BLaER1 (cell line): Measurements from ENCODE around the gene SHBG.
"Not testable (repeated sequence)": the region's sequence is repeated elsewhere in the genome, so short reads cannot be mapped to it uniquely, and the experiment has no call there.

Source experiments
- H3K27ac ChIP-seq: shearing (Covaris generic); formaldehyde crosslinking; 2 replicates; pipeline ENCODE4 v1.8.1; 2022
- H3K27me3 ChIP-seq: shearing (Covaris generic); formaldehyde crosslinking; 2 replicates; pipeline ENCODE4 v1.8.1; 2022
- H3K36me3 ChIP-seq: shearing (Covaris generic); formaldehyde crosslinking; 2 replicates; pipeline ENCODE4 v1.8.1; 2022
- H3K4me1 ChIP-seq: shearing (Covaris generic); formaldehyde crosslinking; 2 replicates; pipeline ENCODE4 v1.8.1; 2022
- H3K4me2 ChIP-seq: shearing (Covaris generic); formaldehyde crosslinking; 2 replicates; pipeline ENCODE4 v1.8.1; 2022
- H3K4me3 ChIP-seq: shearing (Covaris generic); formaldehyde crosslinking; 2 replicates; pipeline ENCODE4 v1.8.1; 2022
- H3K9ac ChIP-seq: shearing (Covaris generic); formaldehyde crosslinking; 2 replicates; pipeline ENCODE4 v1.8.1; 2022
- H3K9me3 ChIP-seq: shearing (Covaris generic); formaldehyde crosslinking; 2 replicates; pipeline ENCODE4 v1.8.1; 2022
- H4K20me1 ChIP-seq: shearing (Covaris generic); formaldehyde crosslinking; 2 replicates; pipeline ENCODE4 v1.8.1; 2022
- Cebpa-rat ChIP-seq: shearing (Covaris generic); IDR thresholded peaks from 2 replicates; pipeline ENCODE4 v1.8.1; 2022

Gene SHBG

DNA sequence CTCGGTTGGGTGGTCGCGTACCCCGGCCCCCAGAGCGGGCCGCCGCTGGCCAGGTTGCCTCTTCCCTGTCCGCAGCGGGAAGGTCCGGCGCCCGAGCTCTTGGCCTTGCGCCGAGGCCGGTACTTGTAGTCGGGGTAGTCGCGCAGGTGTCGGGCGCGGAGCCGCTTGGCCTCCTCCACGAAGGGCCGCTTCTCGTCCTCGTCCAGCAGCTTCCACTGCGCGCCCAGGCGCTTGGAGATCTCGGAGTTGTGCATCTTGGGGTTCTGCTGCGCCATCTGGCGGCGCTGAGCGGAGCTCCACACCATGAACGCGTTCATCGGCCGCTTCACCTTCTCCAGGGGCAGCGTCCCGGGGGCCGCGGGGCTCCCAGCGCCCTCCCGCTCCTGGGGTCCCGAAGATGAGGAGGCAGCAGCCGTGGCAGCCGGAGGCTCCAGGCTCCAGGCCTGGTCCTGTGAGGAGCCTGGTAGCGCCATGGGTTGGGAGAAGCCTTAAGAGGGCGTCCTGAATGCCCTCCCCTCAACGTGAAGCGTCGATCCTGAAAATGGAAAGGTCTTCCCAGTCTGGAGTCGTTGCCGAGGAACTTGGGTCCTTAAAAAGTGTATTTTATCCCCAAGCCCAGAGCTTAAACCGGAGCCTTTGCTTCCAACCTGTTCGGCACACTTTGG is 40.6 kb upstream of the SHBG start:
- H3K9me3 ChIP-seq: no peaks in the 10 kb centered on the region
- peak overlapping the region; percentile 68 for H3K4me2 ChIP-seq
- peaks cover 13% of the 10 kb centered on the region; the same call in 1 of the 2 replicates for H4K20me1 ChIP-seq
- H3K9ac ChIP-seq: peak overlapping the region; percentile 22; the same call in 1 of the 2 replicates
- H3K4me1 ChIP-seq: peaks cover 34% of the 10 kb centered on the region
- H3K27me3 ChIP-seq: no peaks in the 10 kb centered on the region
- H3K4me3 ChIP-seq: no peak overlapping the region
- 0 out of 2 replicates have a peak overlapping the region, but pooled peaks have one; percentile 10 for H3K27ac ChIP-seq
- no peak for TF ChIP-seq Cebpa-rat
- peaks cover 78% of the 10 kb centered on the region for H3K36me3 ChIP-seq

DNA sequence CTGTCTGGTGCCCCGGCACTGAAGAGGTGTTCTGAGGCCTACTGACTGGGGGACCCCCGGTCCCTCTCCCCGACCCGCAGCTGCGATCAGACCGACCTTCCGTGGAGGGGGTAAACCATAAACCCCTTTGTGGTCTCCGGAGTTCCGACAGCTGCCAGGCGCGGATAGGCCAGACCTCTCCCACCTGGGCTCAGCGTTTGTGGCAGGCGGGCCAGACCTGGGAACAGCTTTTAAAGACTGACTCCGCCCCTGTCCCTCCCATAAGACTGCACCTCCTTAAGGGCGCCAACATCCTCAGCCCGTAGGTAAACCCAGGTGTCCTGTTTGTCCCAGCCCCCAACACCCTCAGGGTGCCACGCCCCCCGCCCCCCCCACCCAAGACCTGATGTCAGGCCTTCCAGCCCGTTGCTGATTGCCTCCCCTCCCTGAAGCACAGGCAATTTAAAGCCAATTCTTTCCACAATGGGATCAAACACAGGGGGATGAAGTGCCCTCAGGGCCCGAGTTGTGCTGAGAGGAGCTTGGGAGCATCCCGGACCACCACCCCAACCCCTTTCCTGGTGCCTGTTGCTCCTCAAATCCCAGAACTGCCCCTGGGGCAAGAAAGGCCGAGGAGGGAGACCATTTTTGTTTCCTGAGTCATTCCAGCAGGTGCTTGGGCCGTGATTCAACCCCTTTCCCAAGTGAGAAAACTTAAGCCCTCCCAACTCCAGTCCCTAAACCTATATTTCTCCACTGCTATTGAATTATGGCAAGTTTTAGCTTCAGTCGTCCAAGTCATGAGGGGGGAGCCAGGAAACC is 39.8 kb upstream of the SHBG start, which contains the start of gene SOX15:
SOX15 (minus strand) TSS at position 204 of the 801 bp plus-strand sequence. CDS start 418 bp downstream, outside the sequence.
- TF ChIP-seq Cebpa-rat: no peak
- Histone ChIP-seq H3K36me3 (peaks cover 85% of the 10 kb centered on the region), H3K9me3 (no peaks in the 10 kb centered on the region), H4K20me1 (peaks cover 13% of the 10 kb centered on the region; the same call in 1 of the 2 replicates), H3K4me3 (no peak within 1 kb of the TSS), H3K27me3 (no peaks in the 10 kb centered on the region), H3K27ac (0 out of 2 replicates have a peak within 1 kb of the TSS, but pooled peaks have one; percentile 10), H3K4me1 (peaks cover 26% of the 10 kb centered on the region), H3K9ac (peak within 1 kb of the TSS; percentile 22; the same call in 1 of the 2 replicates), H3K4me2 (peak within 1 kb of the TSS; percentile 68)

- TF ChIP-seq Cebpa-rat: no peak
- Histone ChIP-seq H3K9ac (no peak overlapping the region), H3K4me2 (no peak overlapping the region), H3K4me1 (peaks cover 22% of the 10 kb centered on the region), H3K27me3 (no peaks in the 10 kb centered on the region), H3K4me3 (no peak overlapping the region), H3K27ac (no peak overlapping the region), H3K36me3 (peaks cover 88% of the 10 kb centered on the region), H4K20me1 (peaks cover 13% of the 10 kb centered on the region; the same call in 1 of the 2 replicates), H3K9me3 (no peaks in the 10 kb centered on the region)
Measured at GRCh38 chr17:7590743-7591142, 39.2 kb upstream of the SHBG start.

GRCh38 chr17:7591596-7591995 is 38.3 kb upstream of the SHBG start:
- H3K27me3 ChIP-seq: no peaks in the 10 kb centered on the region
- H3K27ac ChIP-seq: no peak overlapping the region
- H3K4me1 ChIP-seq: peaks cover 20% of the 10 kb centered on the region
- peaks cover 90% of the 10 kb centered on the region for H3K36me3 ChIP-seq
- no peak overlapping the region for H3K4me2 ChIP-seq
- no peaks in the 10 kb centered on the region for H3K9me3 ChIP-seq
- no peak overlapping the region for H3K4me3 ChIP-seq
- no peak overlapping the region for H3K9ac ChIP-seq
- peaks cover 13% of the 10 kb centered on the region; the same call in 1 of the 2 replicates for H4K20me1 ChIP-seq
- TF ChIP-seq Cebpa-rat: no peak

DNA sequence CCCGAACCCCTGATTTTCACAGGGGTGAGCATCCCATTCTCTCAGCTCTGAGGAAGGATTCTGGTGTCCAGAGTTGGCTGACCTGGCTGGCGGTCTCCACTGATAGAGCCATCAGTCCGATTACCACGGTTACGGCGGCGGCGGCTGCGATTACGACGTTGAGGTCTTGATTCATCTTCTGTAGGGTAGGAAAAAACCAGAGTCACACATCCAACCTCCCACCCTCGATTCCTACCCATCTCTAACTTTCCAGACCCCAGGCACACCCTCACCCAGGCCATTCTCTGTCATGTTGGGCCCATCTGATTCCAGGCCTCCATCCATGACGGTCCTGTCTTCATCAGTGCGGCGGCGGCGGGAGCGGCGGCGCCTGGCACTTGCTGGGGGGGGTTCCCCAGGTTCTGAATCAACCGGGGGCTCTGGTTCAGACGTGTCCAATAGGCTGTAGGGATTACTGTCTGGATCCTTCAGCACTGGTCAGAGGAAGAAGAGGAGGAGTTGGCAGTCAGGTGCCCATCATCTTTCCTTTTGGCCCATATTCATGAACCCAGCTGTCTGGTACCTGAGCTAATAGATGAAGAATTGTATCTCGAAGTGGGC is 37.4 kb upstream of the SHBG start:
- Histone ChIP-seq H3K9ac (no peak overlapping the region), H4K20me1 (peaks cover 13% of the 10 kb centered on the region; the same call in 1 of the 2 replicates), H3K4me1 (peaks cover 13% of the 10 kb centered on the region), H3K27me3 (no peaks in the 10 kb centered on the region), H3K4me2 (no peak overlapping the region), H3K9me3 (no peaks in the 10 kb centered on the region), H3K4me3 (no peak overlapping the region), H3K27ac (no peak overlapping the region), H3K36me3 (peaks cover 90% of the 10 kb centered on the region)
- no peak for TF ChIP-seq Cebpa-rat

GRCh38 chr17:7593296-7593695 is 36.6 kb upstream of the SHBG start:
- Histone ChIP-seq H3K36me3 (peaks cover 89% of the 10 kb centered on the region), H3K4me1 (peaks cover 8% of the 10 kb centered on the region), H4K20me1 (peaks cover 13% of the 10 kb centered on the region; the same call in 1 of the 2 replicates), H3K27ac (no peak overlapping the region), H3K9ac (no peak overlapping the region), H3K4me2 (no peak overlapping the region), H3K27me3 (no peaks in the 10 kb centered on the region), H3K4me3 (no peak overlapping the region), H3K9me3 (no peaks in the 10 kb centered on the region)
- no peak for TF ChIP-seq Cebpa-rat

GRCh38 chr17:7597561-7597960 is 32.4 kb upstream of the SHBG start:
- peaks cover 98% of the 10 kb centered on the region for H3K36me3 ChIP-seq
- not testable (repeated sequence) for H3K4me1 ChIP-seq

DNA sequence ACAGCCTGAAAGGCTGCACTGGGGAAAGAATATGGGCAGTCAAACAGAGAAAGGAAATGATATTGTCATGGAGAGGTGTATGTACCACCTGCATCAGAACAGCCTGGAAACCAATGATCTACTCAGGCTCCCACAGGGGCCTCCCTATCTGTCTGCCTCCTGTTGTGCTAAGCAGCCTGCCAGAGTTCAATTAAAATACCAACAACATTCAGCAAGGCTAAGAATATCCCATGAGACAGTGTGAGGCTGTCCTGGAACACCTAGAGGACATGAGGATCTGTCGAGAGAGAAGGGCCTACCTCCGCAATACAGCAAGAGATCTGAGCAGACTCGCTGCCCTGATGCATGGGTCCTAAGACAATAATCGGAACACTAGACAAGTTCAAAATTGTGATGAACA is 23.7 kb upstream of the SHBG start:
- no peak overlapping the region for H3K27ac ChIP-seq
- TF ChIP-seq Cebpa-rat: no peak
- H3K27me3 ChIP-seq: no peaks in the 10 kb centered on the region
- H3K9me3 ChIP-seq: no peaks in the 10 kb centered on the region
- no peak overlapping the region for H3K4me3 ChIP-seq
- H3K4me1 ChIP-seq: no peaks in the 10 kb centered on the region
- no peak overlapping the region for H3K9ac ChIP-seq
- no peak overlapping the region for H3K4me2 ChIP-seq
- peaks cover 50% of the 10 kb centered on the region for H4K20me1 ChIP-seq
- peaks cover 84% of the 10 kb centered on the region for H3K36me3 ChIP-seq

More at GRCh38 chr17:7597561-7597960, 32.4 kb upstream of the SHBG start:
- H3K27ac ChIP-seq, H3K27me3 ChIP-seq, H3K4me3 ChIP-seq, H3K4me2 ChIP-seq, H3K9ac ChIP-seq, H4K20me1 ChIP-seq, H3K9me3 ChIP-seq: not testable (repeated sequence)

GRCh38 chr17:7610641-7611040 is 19.3 kb upstream of the SHBG start:
- Histone ChIP-seq H4K20me1 (peaks cover 74% of the 10 kb centered on the region), H3K4me2 (no peak overlapping the region), H3K27me3 (no peaks in the 10 kb centered on the region), H3K4me3 (no peak overlapping the region), H3K9me3 (no peaks in the 10 kb centered on the region), H3K4me1 (peaks cover 27% of the 10 kb centered on the region), H3K27ac (no peak overlapping the region), H3K36me3 (peaks cover 50% of the 10 kb centered on the region), H3K9ac (no peak overlapping the region)
- no peak for TF ChIP-seq Cebpa-rat
